H1 (cell line): ENCODE results near the gene HES7. TPM values are rescaled to one million over a fixed set of nuclear protein-coding genes. Genes with fewer than 3 reads are reported as not detected.

Experiments used
- EGR1 ChIP-seq: IDR thresholded peaks from 2 replicates; pipeline ENCODE4 v1.6.1; 2011; ENCODE audit warnings: low read depth, low read length, borderline replicate concordance
- POLR2A ChIP-seq, 2 experiments: IDR thresholded peaks; 1 replicate in 1 of 2; 2 replicates in 1 of 2; pipeline ENCODE4 v1.6.1; 2011; ENCODE audit warnings: low read depth in 2 of 2, low read length in 2 of 2, mild to moderate bottlenecking in 2 of 2; ENCODE audit errors: control extremely low read depth in 1 of 2
- RAD21 ChIP-seq, 2 experiments: IDR thresholded peaks in 1 of 2; conservative IDR thresholded peaks in 1 of 2; 2 replicates each; pipeline ENCODE4 v1.6.1; 2011; ENCODE audit warnings: low read depth in 2 of 2, low read length in 2 of 2, improper control_type of control experiment in 1 of 2, inconsistent platforms in 1 of 2, mild to moderate bottlenecking in 1 of 2, moderate library complexity in 1 of 2
- RXRA ChIP-seq: IDR thresholded peaks from 2 replicates; pipeline ENCODE4 v1.6.1; 2011; ENCODE audit warnings: low read depth, mild to moderate bottlenecking, low read length, moderate library complexity; ENCODE audit not compliant: insufficient read depth
- polyA plus RNA-seq, 7 experiments: library from polyadenylated mRNA; depleted of rRNA in 3 of 7; stranded (reverse) in 5 of 7; unstranded in 2 of 7; fragments of >200 nt in 5 of 7; fragments of 200-250 nt in 2 of 7; gene quantifications; 1 replicate in 5 of 7; 2 replicates in 1 of 7; 4 replicates in 1 of 7; pipeline versions ENCODE4 v1.2.1 to v1.2.3, GENCODE V29; 2011 to 2013; ENCODE audit warnings: missing spikeins in 2 of 7, mixed read lengths in 2 of 7
- total RNA-seq: library from RNA; stranded (reverse); fragmentation: NEBNext Ultra II Directional; extraction: Animal tissue kit (Norgen Biotek cat#: 25700); gene quantifications from 2 replicates; pipeline ENCODE4 v1.2.1, GENCODE V29; 2021

Gene HES7
- total and polyA plus RNA-seq, 2 of the 8 experiments (the other 6 are each of a cell fraction or from before 2014, with no cell fraction given): 0.20 to 0.32 TPM

GRCh38 chr17:8138374-8138671 lies 14.4 kb upstream of the HES7 start (continued):
- TF ChIP-seq EGR1 (no peak), RAD21 (IDR thresholded peaks at IDR 0.05 in 1 of 2, conservative IDR thresholded peaks at IDR 0.05 in 1 of 2; ENCODE audit: low read depth in 2 of 2, low read length in 2 of 2) (no peak), RXRA (no peak), POLR2A (IDR thresholded peaks at IDR 0.05; ENCODE audit: control extremely low read depth in 1 of 2, low read depth in 2 of 2, low read length in 2 of 2) (0 out of 3 replicates have a peak, but pooled peaks of 1 of the 2 experiments have one; percentile 12)
